NCI-H1436 (cell line): Measurements from ENCODE around the gene NACC1.
"Not testable (repeated sequence)": the region's sequence is repeated elsewhere in the genome, so short reads cannot be mapped to it uniquely, and the experiment has no call there.

Experiments
- DNase-seq: peaks from one replicate; lab custom pipeline; 2025; lab: John Stamatoyannopoulos, UW

NACC1 gene

GRCh38 chr19:13146763-13147563, 28.9 kb downstream of the NACC1 start:
- no peak for DNase-seq

- not testable (repeated sequence) for DNase-seq
Observed at GRCh38 chr19:13149173-13149627, 31.1 kb downstream of the NACC1 start.

GRCh38 chr19:13149628-13150186, 31.6 kb downstream of the NACC1 start:
- peak; percentile 23 for DNase-seq

- peak; percentile 87 for DNase-seq
Observed at GRCh38 chr19:13150187-13150930, 32.3 kb downstream of the NACC1 start, which contains the start of the genes IER2 and STX10. Gene IER2, plus strand, starts transcription at chr19:13150411. Its CDS starts 2,776 bp downstream, at chr19:13153187. Gene STX10, minus strand, starts transcription at chr19:13150375. Its CDS starts 202 bp downstream, at chr19:13150173.

GRCh38 chr19:13150931-13151604, 33.0 kb downstream of the NACC1 start:
- DNase-seq, result peak; percentile 3

- DNase-seq, result peak; percentile 95
Observed at GRCh38 chr19:13151605-13152355, 33.7 kb downstream of the NACC1 start.

- DNase-seq, result no peak
Observed at GRCh38 chr19:13152356-13152973, 34.4 kb downstream of the NACC1 start.

- DNase-seq, result peak; percentile 92
Observed at GRCh38 chr19:13152974-13153568, 35.0 kb downstream of the NACC1 start.

- DNase-seq, result peak; percentile 24
Observed at GRCh38 chr19:13153569-13154240, 35.6 kb downstream of the NACC1 start.

GRCh38 chr19:13154241-13154778, 36.2 kb downstream of the NACC1 start:
- DNase-seq, result peak; percentile 13

- DNase-seq, result peak; percentile 50
Observed at GRCh38 chr19:13154911-13155471, 36.9 kb downstream of the NACC1 start.

GRCh38 chr19:13155472-13156359, 37.7 kb downstream of the NACC1 start:
- peak; percentile 67 for DNase-seq

- no peak for DNase-seq
Observed at GRCh38 chr19:13159713-13160112, 41.6 kb downstream of the NACC1 start.

GRCh38 chr19:13160557-13160956, 42.5 kb downstream of the NACC1 start:
- DNase-seq, result no peak

- DNase-seq, result peak; percentile 97
Observed at GRCh38 chr19:13162724-13163608, 44.9 kb downstream of the NACC1 start.

- DNase-seq, result peak; percentile 36
Observed at GRCh38 chr19:13163609-13164342, 45.7 kb downstream of the NACC1 start.
